Neuronal stem cell (in vitro differentiated cells): ENCODE data around the gene NMT1.

Experiments
- DNase-seq: peaks from one replicate; pipeline ENCODE4 v3.0.0-alpha.2; 2013; ENCODE audit warnings: low spot score
- H2AFZ ChIP-seq: one replicate; pipeline ENCODE4 v1.6.1; 2013; ENCODE audit warnings: mild to moderate bottlenecking, low read length, inconsistent platforms
- H2AK5ac ChIP-seq: 2 replicates; pipeline ENCODE4 v1.6.1; 2013; ENCODE audit warnings: low read depth, mild to moderate bottlenecking, inconsistent platforms, low read length, moderate library complexity, mixed read lengths
- H2BK120ac ChIP-seq: 2 replicates; pipeline ENCODE4 v1.6.1; 2013; ENCODE audit warnings: low read depth, mild to moderate bottlenecking, inconsistent platforms, low read length, moderate library complexity, mixed read lengths
- H2BK12ac ChIP-seq: one replicate; pipeline ENCODE4 v1.6.1; 2013; ENCODE audit warnings: low read length, inconsistent platforms
- H2BK15ac ChIP-seq: 2 replicates; pipeline ENCODE4 v1.6.1; 2013; ENCODE audit warnings: mild to moderate bottlenecking, low read length, inconsistent platforms, mixed read lengths
- H2BK5ac ChIP-seq: one replicate; pipeline ENCODE4 v1.6.1; 2013; ENCODE audit warnings: inconsistent platforms, mild to moderate bottlenecking, low read length, moderate library complexity
- H3K14ac ChIP-seq: one replicate; pipeline ENCODE4 v1.6.1; 2013; ENCODE audit warnings: low read length, inconsistent platforms
- H3K18ac ChIP-seq: 2 replicates; pipeline ENCODE4 v1.6.1; 2013; ENCODE audit warnings: low read length, inconsistent platforms
- H3K23ac ChIP-seq: 2 replicates; pipeline ENCODE4 v1.6.1; 2013; ENCODE audit warnings: low read depth, mild to moderate bottlenecking, mixed read lengths, low read length, inconsistent platforms; ENCODE audit not compliant: poor library complexity
- H3K27ac ChIP-seq: replicated peaks from 3 replicates; pipeline ENCODE4 v1.5.1; 2013; ENCODE audit warnings: low read length, inconsistent platforms
- H3K27me3 ChIP-seq, 3 experiments: 2 replicates each; pipeline ENCODE4 v1.6.1; 2013; ENCODE audit warnings: low read length in 3 of 3, mild to moderate bottlenecking in 2 of 3, inconsistent platforms in 1 of 3, low read depth in 1 of 3, mixed read lengths in 1 of 3, moderate library complexity in 1 of 3; ENCODE audit not compliant: control insufficient read depth in 3 of 3, insufficient read depth in 3 of 3
- H3K36me3 ChIP-seq, 2 donors: replicated peaks in 1 of 2; 2 replicates each; pipeline ENCODE4 v1.6.1; 2013; ENCODE audit warnings: low read length in 2 of 2; ENCODE audit not compliant: control insufficient read depth in 2 of 2, insufficient read depth in 2 of 2
- H3K4ac ChIP-seq: 2 replicates; pipeline ENCODE4 v1.6.1; 2013; ENCODE audit warnings: inconsistent platforms, mild to moderate bottlenecking, low read length, moderate library complexity
- H3K4me1 ChIP-seq, 2 donors: 1 replicate in 1 of 2; 2 replicates in 1 of 2; pipeline ENCODE4 v1.6.1; 2013; ENCODE audit warnings: low read length in 2 of 2, low read depth in 1 of 2; ENCODE audit not compliant: control insufficient read depth in 2 of 2, insufficient read depth in 1 of 2
- H3K4me2 ChIP-seq: one replicate; pipeline ENCODE4 v1.6.1; 2013; ENCODE audit warnings: mild to moderate bottlenecking, low read length, inconsistent platforms; ENCODE audit not compliant: insufficient read depth, poor library complexity, severe bottlenecking
- H3K4me3 ChIP-seq, 2 donors: 2 replicates each; pipeline ENCODE4 v1.5.1; 2013; ENCODE audit warnings: low read length in 2 of 2, mild to moderate bottlenecking in 2 of 2, inconsistent platforms in 1 of 2, moderate library complexity in 1 of 2
- H3K79me1 ChIP-seq: one replicate; pipeline ENCODE4 v1.6.1; 2013; ENCODE audit warnings: low read depth, mild to moderate bottlenecking, inconsistent platforms, low read length, moderate library complexity
- H3K9ac ChIP-seq: one replicate; pipeline ENCODE4 v1.6.1; 2013; ENCODE audit warnings: mild to moderate bottlenecking, low read depth, low read length, inconsistent platforms; ENCODE audit not compliant: poor library complexity
- H3K9me3 ChIP-seq, 2 donors: replicated peaks in 1 of 2; 2 replicates each; pipeline versions ENCODE3 to v1.6.1; 2013; ENCODE audit warnings: low read length in 2 of 2, mild to moderate bottlenecking in 2 of 2, inconsistent platforms in 1 of 2, low read depth in 1 of 2, mixed read lengths in 1 of 2, moderate library complexity in 1 of 2; ENCODE audit not compliant: control insufficient read depth in 2 of 2, insufficient read depth in 1 of 2
- H4K8ac ChIP-seq: one replicate; pipeline ENCODE4 v1.6.1; 2013; ENCODE audit warnings: low read depth, mild to moderate bottlenecking, inconsistent platforms, low read length, moderate library complexity
- H4K91ac ChIP-seq: one replicate; pipeline ENCODE4 v1.6.1; 2013; ENCODE audit warnings: low read length, low read depth, mild to moderate bottlenecking, inconsistent platforms; ENCODE audit not compliant: poor library complexity
- WGBS, 2 donors: extraction: QIAGEN DNeasy Blood & Tissue Kit; methylation state at CpG; one replicate each; pipeline ENCODE4 v1.1.7; 2013; ENCODE audit warnings: missing lambda C conversion rate in 2 of 2, mixed read lengths in 1 of 2; ENCODE audit not compliant: insufficient read length in 2 of 2, insufficient replicate concordance in 1 of 2; ENCODE audit errors: extremely low coverage in 2 of 2; 5-methylcytosine and 5-hydroxymethylcytosine counted together

Gene NMT1

DNA sequence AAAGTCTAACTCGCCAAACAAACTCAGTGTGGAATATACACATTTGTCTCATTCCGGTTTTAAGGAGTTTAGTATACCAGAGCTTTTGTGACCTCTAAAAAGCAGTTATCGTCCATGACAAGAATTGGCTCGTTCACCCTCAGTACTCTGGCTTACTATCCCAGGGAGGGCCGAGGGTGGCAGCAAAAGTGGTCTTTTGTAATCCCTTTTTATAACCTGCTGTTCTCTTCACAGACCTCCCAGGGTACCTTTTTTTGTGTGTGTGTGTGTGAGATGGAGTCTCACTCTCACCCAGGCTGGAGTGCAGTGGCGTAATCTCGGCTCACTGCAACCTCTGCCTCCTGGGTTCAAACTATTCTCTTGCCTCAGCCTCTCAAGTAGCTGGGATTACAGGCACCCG, 8.9 kb downstream of the NMT1 start:
- Histone ChIP-seq H4K91ac (no peak overlapping the region), H3K23ac (no peak overlapping the region), H3K27ac (no peak overlapping the region), H2AK5ac (no peak overlapping the region), H3K9ac (no peak overlapping the region), H3K4me2 (no peak overlapping the region), H2AFZ (no peak overlapping the region), H4K8ac (no peak overlapping the region), H3K36me3 (peaks cover 10 to 59% of the 10 kb centered on the region in 2 donors), H2BK5ac (no peak overlapping the region), H3K18ac (no peak overlapping the region), H3K4ac (no peak overlapping the region), H3K79me1 (peaks cover 8% of the 10 kb centered on the region), H3K27me3 (no peaks in the 10 kb centered on the region), H2BK15ac (no peak overlapping the region), H3K4me1 (no peaks in the 10 kb centered on the region), H3K14ac (no peak overlapping the region), H3K9me3 (no peaks in the 10 kb centered on the region), H2BK120ac (no peak overlapping the region), H3K4me3 (no peak overlapping the region), H2BK12ac (no peak overlapping the region)
- no CpG with 5 or more reads among the region's 8 CpGs for WGBS, 2 donors
- DNase-seq = no peak

DNA sequence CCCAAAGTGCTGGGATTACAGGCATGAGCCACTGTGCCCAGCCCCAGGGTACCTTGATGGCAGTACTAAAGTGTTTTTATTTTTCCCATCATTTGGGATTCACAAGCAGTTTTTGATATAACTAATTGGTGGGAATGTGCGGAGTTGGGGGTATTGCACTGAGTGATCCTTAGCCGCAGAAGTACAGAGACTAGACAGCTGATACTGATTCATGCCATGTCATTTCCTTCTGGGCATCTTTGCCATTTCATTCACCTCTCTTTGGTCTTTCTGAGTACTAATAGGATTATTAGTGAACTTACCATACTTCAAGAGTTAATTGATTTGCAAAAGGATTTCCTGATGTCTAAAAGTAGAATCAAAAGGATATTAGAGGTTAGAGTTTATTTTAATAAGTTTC, 9.7 kb downstream of the NMT1 start:
- Histone ChIP-seq H4K91ac (no peak overlapping the region), H3K79me1 (peaks cover 8% of the 10 kb centered on the region), H3K9ac (no peak overlapping the region), H3K18ac (no peak overlapping the region), H3K4me1 (no peaks in the 10 kb centered on the region), H2BK120ac (no peak overlapping the region), H3K27ac (no peak overlapping the region), H3K4me3 (no peak overlapping the region), H3K23ac (no peak overlapping the region), H3K4me2 (no peak overlapping the region), H2AFZ (no peak overlapping the region), H2AK5ac (no peak overlapping the region), H3K27me3 (no peaks in the 10 kb centered on the region), H3K36me3 (peaks cover 13 to 64% of the 10 kb centered on the region in 2 donors), H4K8ac (no peak overlapping the region), H2BK12ac (no peak overlapping the region), H3K14ac (no peak overlapping the region), H2BK15ac (no peak overlapping the region), H3K4ac (no peak overlapping the region), H2BK5ac (no peak overlapping the region), H3K9me3 (no peaks in the 10 kb centered on the region)
- no peak for DNase-seq
- no CpG with 5 or more reads among the region's 2 CpGs for WGBS, 2 donors

- Histone ChIP-seq H3K4me2 (no peak overlapping the region), H3K79me1 (peaks cover 6% of the 10 kb centered on the region), H2BK120ac (no peak overlapping the region), H3K4me1 (no peaks in the 10 kb centered on the region), H2BK15ac (no peak overlapping the region), H2AK5ac (no peak overlapping the region), H2AFZ (no peak overlapping the region), H3K36me3 (peaks cover 13 to 63% of the 10 kb centered on the region in 2 donors), H3K27ac (no peak overlapping the region), H3K9me3 (no peaks in the 10 kb centered on the region), H4K8ac (no peak overlapping the region), H3K27me3 (no peaks in the 10 kb centered on the region), H4K91ac (no peak overlapping the region), H3K9ac (no peak overlapping the region), H3K14ac (no peak overlapping the region), H3K18ac (no peak overlapping the region), H3K4me3 (no peak overlapping the region), H2BK5ac (no peak overlapping the region), H3K23ac (no peak overlapping the region), H3K4ac (no peak overlapping the region), H2BK12ac (no peak overlapping the region)
- DNase-seq = no peak
- WGBS, 2 donors = no CpG with 5 or more reads among the region's 5 CpGs
Measured at GRCh38 chr17:45073414-45074070, 12.4 kb downstream of the NMT1 start.

DNA sequence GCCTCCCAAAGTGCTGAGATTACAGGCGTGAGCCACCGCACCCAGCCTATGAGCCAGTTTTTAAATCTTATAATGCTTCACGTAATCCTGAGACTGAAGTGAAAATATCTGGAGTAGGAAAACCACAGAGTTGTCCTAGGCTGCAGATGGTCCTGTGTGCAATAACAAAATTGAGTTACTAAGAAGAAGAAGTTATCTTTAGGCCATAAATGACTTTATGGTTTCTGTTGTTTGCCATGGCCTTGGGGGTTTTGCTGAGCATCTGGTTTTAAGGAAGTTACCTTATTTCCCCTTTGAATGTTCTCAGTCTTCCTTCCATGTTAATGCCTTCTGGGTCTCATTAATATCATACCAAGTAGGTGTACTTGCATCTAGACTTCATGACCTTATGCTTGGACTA, 16.5 kb downstream of the NMT1 start:
- Histone ChIP-seq H2AFZ (no peak overlapping the region), H3K18ac (no peak overlapping the region), H3K27ac (no peak overlapping the region), H4K8ac (no peak overlapping the region), H3K4me2 (no peak overlapping the region), H3K14ac (no peak overlapping the region), H2BK12ac (no peak overlapping the region), H2BK120ac (no peak overlapping the region), H3K36me3 (peaks cover 18 to 73% of the 10 kb centered on the region in 2 donors), H3K27me3 (no peaks in the 10 kb centered on the region), H3K4me1 (no peaks in the 10 kb centered on the region), H2AK5ac (no peak overlapping the region), H4K91ac (no peak overlapping the region), H2BK15ac (no peak overlapping the region), H3K4me3 (no peak overlapping the region), H3K9me3 (no peaks in the 10 kb centered on the region), H3K4ac (no peak overlapping the region), H3K79me1 (peaks cover 2% of the 10 kb centered on the region), H3K9ac (no peak overlapping the region), H3K23ac (no peak overlapping the region), H2BK5ac (no peak overlapping the region)
- WGBS, 2 donors = no CpG with 5 or more reads among the region's 3 CpGs
- DNase-seq = no peak
